ENCODE measurements around the gene PHOSPHO1.

GRCh38 chr17:49187301-49187700, 43.3 kb downstream of the PHOSPHO1 start:
- TF ChIP-seq CTCF (IDR thresholded peaks at IDR 0.05) (no peak), EP300 (IDR thresholded peaks at IDR 0.05) (no peak), POLR2A (IDR thresholded peaks at IDR 0.05; ENCODE audit: low read length) (no peak), BCL3 (IDR thresholded peaks at IDR 0.05) (no peak), HES2 (IDR thresholded peaks at IDR 0.05) (no peak)
